ENCODE results near the gene GDI1.
A peak's percentile ranks its signal among the peaks of the same experiment; 100 is the strongest.
"Not testable (repeated sequence)": the region's sequence is repeated elsewhere in the genome, so short reads cannot be mapped to it uniquely, and the experiment has no call there.

The GDI1 gene

DNA sequence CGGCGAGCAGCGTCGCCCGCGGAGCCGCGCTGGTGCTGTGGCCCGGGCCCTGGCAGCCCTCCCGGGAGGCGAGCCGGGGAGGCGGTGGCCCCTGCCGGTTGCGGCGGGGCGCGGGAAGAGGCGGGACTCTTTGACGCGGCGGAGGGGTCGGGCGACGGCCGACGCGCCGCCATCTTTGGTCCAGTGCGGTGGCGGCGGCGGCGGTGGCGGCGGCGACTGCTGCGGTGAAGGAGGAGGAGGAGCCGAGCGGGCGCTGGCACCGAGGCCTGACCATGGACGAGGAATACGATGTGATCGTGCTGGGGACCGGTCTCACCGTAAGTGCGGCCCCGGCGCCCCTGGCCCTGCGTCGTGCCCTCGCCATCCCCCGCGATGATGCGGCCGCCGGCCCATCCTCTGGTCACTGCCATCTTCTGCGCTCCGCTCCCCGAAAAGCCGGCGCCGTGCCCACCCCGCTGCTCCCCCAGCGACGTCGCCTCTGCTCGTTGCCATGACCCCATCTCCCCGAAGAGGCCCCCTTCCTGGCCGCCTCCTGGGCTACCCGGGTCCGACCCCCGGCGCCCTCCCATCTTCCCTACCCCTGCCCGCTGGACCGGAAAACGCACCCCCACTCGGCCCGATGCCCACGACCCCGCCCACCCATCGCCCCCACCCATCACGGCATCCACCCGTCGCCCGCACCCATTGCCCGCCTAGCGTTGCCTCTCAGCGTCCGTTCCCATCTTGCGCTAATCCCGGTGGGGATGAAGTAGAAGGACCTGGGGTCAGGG is at the start of gene GDI1:
Gene GDI1 (plus strand): TSS at position 172 of the 770 bp plus-strand sequence. CDS start 101 bp downstream, at position 273.
- peak; percentile 33 for DNase-seq

- not testable (repeated sequence) for DNase-seq
These were observed 48.9 kb upstream of the GDI1 start for GRCh38 chrX:154388094-154388493.

DNA sequence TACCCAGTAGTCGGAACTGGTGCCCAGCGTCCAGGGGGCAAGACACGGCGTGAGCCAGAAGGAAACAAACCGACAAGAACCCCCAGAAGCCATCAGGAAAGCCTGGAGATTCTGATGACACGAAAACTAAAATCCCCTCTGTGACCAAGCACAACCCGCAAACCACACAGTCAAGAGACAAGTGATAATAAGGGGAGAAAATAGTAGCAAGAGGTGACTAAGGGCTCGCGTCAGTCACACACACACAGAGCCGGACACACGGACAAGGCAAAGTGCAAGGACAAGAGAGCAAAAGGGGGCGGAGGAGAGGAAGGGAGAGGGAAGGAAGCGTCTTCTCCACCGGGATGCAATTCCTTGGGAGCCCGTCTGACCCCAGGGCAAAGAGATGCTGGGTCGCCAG is 48.3 kb upstream of the GDI1 start:
- DNase-seq: not testable (repeated sequence)

DNA sequence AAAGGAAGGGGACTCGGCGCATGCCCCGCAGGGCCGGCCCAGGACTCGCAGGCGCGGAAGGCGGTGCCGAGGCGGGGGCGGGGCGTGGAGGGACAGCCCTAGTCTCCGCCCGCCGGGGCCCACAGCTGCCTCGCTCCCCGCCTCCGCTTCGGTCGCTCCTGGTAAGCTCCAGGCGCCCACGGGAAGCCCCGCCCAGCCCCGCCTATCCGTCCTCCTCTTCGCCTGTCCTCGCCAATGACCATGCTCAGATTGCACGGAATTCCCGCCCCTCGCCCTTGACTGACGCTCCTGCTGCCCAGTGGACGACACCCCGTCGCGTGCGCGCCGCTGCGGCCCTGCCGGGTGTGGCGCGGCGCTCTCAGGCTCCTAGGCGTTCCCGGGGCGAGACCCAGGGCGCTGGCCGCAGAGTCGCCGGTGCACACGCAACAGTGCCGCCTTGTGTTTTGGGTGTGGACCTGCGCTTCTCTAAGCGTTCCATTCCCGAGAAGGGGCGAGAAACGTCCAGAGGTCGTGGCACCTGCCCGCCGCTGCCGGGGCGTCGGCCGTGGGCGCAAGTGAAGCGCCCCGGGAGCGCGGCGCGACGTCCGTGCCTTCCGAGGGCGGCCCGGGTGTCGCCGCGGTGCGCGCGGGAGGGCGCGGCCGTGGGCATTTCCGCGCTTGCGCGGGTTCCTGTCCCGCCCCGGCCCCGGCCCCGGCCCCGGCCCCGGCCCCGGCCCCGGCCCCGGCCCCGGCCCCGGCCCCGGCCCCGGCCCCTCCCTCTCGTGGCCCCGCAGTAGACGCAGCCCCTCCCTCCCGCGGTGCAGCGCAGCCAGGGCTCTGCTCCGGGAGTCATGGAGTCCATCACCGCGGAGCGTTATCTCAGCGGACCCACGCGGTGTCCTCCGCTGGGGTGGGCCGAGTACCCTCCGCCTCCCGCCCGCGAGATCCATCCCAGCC is 46.9 kb upstream of the GDI1 start:
- not testable (repeated sequence) for DNase-seq

DNA sequence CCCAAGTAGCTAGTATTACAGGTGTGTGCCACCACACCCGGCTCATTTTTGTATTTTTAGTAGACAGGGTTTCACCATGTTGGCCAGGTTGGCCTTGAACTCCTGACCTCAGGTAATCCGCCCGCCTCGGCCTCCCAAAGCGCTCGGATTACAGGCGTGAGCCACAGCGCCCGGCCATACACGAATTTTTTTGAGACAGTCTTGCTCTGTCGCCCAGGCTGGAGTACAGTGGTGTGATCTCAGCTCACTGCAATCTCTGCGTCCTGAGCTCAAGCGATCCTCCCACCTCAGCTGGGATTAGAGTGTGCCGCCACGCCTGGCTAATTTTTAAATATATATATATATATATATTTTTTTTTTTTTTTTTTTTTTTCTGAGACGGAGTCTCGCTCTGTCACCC is 40.6 kb upstream of the GDI1 start:
- DNase-seq: not testable (repeated sequence)

GRCh38 chrX:154396973-154397887 is 39.7 kb upstream of the GDI1 start:
- DNase-seq: no peak

DNA sequence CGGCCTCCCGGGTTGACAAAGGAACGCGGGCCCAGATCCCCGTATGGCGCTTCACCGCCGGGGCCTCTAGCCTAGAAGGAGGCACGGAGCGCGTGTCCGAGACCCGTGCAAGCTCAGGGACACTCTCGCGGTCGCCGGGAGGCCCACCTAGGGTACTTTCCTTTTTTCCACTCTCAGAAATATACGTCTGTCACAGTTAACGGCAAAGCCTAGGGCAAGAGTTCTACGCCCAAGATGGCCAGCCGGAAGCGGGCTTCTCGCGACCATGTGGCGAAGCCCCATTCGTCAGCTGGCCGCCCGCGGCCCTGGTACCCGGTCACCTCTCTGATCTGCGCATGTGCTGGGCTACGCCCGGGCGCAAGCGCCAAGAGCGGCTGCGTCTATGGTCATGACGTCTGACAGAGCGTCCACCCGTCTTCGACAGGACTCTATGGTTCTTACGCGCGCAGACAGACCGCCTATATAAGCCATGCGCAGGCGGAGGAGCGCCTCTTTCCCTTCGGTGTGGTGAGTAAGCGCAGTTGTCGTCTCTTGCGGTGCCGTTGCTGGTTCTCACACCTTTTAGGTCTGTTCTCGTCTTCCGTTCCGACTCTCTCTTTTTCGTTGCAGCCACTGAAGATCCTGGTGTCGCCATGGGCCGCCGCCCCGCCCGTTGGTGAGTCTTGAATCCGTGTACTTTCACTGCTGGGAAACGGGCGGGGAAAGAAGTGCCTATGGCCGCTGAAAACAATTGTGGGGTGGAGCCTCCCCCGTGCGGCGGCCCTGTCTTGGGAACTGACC is 38.9 kb upstream of the GDI1 start, which contains the start of gene RPL10:
Gene RPL10 (plus strand): TSS at position 490 of the 780 bp plus-strand sequence. CDS start 143 bp downstream, at position 633.
- DNase-seq: peak; percentile 97

DNA sequence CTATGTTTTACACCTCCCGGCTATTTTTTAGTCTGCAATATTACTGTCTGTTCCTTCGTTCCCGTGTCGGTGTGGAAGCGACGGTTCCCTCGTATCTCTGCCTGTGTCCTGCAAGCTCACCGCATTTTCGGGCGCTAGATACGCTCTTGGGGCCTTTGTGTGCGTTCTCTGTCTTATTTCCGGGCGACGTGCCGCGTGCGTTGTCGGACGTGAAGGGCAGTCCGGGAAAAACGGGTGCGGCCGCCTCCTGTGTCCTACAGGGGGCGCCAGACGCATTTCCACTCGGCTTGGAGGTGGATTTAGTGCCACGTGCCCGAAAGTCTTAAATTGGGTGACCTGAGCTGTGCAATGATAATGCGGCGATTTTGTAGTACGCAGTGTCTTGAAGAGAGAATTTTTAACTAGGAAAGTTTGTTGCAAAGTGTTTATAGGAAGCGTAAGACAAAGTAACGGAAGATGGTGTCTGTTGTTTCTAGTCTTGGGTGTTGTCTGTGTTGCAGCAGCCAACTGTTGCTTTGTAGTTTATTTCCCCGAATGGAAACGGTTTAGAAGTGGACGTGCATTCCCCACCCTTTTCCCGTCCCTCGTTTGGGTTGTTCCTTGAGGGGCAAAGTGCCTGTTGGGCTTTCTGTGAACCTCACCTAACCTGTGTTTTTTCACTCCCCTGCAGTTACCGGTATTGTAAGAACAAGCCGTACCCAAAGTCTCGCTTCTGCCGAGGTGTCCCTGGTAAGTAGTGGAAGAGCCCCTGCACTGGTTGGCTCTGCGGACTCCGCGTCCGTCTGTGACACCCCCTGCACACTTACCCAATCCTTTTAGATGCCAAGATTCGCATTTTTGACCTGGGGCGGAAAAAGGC is 38.1 kb upstream of the GDI1 start:
- DNase-seq: peak; percentile 77

- no peak for DNase-seq
These were observed 37.2 kb upstream of the GDI1 start for GRCh38 chrX:154399527-154400368.

DNA sequence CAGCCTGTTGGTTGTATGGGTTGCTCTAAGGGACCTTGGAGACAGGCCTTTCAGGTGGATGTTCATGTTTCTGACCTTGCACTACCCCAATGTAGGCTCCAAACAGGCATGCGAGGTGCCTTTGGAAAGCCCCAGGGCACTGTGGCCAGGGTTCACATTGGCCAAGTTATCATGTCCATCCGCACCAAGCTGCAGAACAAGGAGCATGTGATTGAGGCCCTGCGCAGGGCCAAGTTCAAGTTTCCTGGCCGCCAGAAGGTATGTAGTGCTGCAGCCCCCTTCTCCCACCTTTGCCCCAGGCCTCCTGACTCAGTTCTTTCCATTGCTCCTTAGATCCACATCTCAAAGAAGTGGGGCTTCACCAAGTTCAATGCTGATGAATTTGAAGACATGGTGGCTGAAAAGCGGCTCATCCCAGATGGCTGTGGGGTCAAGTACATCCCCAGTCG is 36.6 kb upstream of the GDI1 start:
- DNase-seq: not testable (repeated sequence)

- DNase-seq: no peak
These were observed 35.7 kb upstream of the GDI1 start for GRCh38 chrX:154401045-154401799.

GRCh38 chrX:154401918-154402621 is 34.9 kb upstream of the GDI1 start:
- peak; percentile 72 for DNase-seq

- no peak for DNase-seq
These were observed 34.3 kb upstream of the GDI1 start for GRCh38 chrX:154402622-154403127.

GRCh38 chrX:154403192-154403591 is 33.8 kb upstream of the GDI1 start:
- DNase-seq: no peak

GRCh38 chrX:154403858-154404257 is 33.1 kb upstream of the GDI1 start:
- DNase-seq: no peak

DNA sequence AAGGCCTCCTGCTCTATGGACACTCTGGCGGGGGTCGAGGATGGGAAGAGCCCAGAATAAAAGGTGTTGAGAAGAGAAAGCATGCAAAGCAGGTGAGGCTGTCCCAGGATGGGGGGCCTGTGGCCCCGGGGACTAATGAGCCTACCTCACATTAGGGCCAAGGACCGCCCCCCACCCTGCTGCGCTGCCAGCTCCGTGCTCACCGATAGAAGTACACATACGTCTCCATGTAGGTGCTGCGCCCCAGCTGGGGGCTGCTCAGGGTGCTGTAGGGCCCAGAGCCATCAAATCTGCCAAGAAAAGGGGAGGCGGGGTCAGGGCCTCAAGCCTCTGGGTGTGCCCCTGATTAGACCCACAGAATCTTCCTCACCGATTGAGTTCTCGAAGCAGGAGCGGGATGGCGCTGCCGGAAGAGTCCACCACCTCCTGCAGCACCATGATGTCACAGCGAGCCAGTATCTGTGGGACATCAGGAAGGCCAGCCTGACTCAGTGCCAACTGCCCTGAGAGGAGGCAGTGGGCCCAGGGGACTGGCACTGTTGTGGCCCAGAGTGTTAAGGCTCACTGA is 32.2 kb upstream of the GDI1 start:
- DNase-seq: no peak

DNA sequence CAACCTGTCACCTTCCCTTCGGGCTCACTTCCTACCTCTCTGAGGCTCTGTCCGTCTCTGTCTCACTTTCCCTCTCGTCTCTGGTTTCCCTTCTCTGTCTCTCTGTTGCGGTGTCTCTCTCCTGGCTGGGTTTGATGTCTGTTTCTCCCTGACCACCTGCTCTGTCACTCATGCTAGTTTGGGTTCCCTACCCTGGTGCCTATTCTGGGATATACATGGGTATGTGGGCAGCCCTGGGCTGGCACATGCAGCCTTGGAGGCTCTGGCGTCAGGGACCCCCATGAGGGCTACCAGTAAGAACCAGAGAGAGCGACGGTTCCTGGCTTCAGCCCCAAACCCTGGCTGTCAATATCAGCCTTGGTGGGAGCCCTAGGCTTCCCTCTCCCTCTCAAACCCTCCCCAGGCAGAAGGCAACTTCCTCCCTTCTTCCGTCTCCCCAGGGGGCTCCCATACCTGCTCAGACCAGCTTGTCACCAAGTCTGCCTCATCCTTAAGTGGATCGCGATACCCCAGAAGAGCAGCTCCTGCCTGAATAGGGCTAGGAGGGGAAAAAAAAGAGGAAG is 28.2 kb upstream of the GDI1 start:
- no peak for DNase-seq

All from NCI-H1092 (cell line).